CD4-positive, alpha-beta T cell treated with Interleukin-17A for 1 hour (primary cell): ENCODE data around the gene TNK2.

Experiments
- DNase-seq: peaks from one replicate; pipeline ENCODE4 v3.0.0-alpha.2; 2020

TNK2 gene

GRCh38 chr3:195815169-195815771 lies 93.1 kb downstream of the TNK2 start:
- peak; percentile 14 for DNase-seq

- DNase-seq: no peak
Measured at GRCh38 chr3:195813916-195814640, 94.3 kb downstream of the TNK2 start.
